Fibroblast of peridontal ligament (primary cell): ENCODE results near the gene BCAS1.
A peak's percentile ranks its signal among the peaks of the same experiment; 100 is the strongest.

Experiments used
- DNase-seq: peaks from one replicate; pipeline ENCODE4 v3.0.0-alpha.2; 2010; ENCODE audit errors: extremely low read depth

BCAS1 gene

DNA sequence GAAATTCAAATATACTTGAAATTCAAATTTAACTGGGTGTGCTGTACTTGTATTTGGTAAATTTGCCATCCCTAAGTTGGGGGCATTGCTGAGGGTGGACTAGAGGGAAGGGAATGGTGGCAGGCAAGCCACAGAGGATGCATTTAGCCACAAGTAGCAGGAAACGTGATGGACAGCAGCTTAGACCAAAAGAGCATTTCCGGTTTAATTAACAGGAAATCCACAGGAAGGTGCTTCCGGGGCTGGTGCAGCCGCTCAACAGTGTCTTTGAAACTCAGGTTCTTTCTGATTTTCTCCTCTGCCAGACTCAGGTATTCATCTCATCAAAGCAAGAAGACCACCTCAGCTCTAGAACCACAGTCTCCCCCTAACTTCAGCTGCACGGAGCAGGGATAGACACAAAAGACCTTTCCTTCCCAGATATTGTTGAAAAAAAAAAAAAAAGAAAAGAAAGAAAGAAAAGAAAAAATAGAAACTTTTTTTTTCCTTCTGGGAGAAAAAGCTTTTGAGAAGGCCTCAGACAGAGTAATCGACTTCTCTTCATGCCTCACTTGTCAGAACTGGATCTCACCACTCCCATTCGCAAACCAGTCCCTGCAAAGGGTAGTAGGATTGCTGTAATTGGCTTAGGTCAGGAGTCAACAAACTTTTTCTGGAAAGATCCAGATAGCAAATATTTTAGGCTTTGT lies 8.0 kb upstream of the BCAS1 start:
- DNase-seq = no peak

DNA sequence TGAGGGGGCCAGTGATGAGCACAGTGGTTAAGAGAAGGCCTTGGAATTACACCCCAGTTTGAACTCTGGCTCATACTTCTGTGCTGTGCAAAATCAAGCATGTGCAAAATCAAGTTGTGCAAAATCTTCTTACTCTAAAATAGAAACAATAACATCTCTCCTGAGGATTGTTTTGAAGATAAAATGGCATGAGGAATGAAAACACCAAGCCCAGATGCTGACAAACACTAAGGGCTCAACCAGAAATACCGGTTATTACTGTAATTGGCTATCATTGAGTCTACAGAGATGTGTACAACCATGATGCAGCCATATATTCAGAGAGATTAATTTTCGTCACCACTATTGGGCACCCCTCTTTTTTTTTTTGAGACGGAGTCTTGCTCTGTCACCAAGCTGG lies 5.9 kb upstream of the BCAS1 start:
- no peak for DNase-seq

DNA sequence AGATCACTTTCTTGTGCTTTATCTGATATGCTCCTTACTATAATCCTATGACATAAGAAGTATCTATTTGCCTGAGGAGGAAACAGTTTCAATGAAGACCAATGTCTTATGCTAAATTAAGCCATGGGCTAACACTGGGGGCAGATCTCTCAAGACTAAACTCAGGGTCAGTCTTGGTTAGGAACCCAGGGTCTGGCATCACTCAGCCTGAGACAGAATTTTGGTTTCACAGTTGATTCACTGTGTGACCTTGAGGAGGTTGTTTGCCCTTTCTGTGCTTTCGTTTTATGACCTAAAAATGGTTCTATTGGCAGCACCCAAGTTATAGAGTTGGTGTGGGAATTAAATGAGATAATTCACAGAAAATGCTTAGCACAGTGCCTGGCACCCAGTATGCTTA lies 4.9 kb upstream of the BCAS1 start:
- no peak for DNase-seq

DNA sequence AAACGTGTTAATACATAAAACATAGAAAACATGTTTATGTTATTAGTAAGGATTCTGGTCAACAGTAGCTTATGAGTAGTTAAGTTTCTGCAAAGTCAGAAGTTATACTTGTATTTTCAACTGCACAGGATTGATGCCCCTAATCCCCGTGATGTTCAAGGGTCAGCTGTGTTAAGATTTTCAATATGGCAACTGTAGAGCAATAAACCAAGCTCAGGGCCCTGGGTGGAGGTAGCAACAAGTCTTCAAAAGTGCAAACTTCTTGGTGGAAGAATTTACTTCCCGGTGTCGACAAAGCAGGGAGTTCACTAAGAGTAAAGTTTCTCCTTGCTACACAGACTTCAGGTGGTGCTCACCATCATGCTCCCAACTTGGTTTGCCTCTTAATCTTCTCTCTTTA lies 4.1 kb upstream of the BCAS1 start:
- DNase-seq = no peak

DNA sequence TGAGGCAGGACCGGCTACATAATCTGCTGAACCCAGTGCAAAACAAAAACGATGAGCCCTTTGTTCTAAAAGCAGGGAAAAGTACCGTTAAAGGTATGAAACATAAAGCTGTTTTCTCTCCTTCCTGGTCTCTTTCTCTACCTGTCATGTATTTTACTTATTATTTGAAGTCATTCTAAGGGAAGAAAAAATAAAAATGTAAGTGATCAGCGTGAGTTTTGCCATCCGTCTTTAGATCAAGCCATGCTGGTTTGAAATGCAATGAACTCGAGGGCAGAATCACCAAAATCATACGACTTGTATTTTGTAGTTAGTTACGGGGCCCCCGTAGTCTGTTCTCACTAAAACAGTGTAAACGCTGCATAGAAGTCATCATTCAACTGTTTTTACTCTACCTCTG lies 2.9 kb upstream of the BCAS1 start:
- DNase-seq = no peak

DNA sequence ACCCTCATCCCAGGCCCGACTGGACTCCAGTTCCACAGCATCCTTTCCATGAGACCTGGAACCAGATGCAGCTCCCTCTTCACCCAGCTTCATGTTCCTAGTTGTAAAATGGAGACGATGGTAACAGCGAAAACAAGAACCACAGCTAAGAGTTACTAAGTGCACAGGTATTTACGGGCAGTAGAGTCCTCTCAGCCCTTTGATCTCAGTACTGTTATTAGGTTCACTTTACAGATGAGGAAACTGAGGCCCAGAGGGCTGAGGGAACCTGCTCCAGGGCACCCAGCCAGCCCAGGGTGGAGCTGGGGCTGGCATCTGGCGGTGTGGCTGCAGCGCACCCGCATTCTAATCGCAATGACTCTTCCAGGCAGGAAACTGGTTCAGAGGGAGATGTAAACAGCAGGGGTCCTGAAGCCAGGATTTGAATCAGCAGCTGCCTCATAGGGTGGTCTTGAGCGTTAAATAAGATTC lies 858 bp downstream of the BCAS1 start:
- DNase-seq = no peak

DNA sequence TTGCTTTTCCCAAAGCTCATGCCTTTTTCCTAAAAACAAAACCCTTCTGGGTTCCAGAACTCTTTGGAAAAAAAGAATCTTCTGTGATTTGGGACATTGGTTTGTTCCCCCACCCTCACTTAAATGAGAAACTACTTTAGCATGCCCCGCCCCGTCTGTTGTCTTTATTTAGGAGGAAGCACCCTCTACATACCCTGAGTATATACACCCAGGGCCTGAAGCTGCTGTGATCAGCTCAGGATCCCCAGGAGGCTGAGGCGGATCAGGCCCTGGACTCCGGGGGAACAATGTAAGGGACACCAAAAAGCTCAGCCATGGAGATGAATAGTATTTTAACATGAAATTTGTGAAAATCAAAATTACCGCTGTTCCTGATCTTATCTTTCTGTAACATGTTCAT lies 1.4 kb downstream of the BCAS1 start:
- DNase-seq = no peak

DNA sequence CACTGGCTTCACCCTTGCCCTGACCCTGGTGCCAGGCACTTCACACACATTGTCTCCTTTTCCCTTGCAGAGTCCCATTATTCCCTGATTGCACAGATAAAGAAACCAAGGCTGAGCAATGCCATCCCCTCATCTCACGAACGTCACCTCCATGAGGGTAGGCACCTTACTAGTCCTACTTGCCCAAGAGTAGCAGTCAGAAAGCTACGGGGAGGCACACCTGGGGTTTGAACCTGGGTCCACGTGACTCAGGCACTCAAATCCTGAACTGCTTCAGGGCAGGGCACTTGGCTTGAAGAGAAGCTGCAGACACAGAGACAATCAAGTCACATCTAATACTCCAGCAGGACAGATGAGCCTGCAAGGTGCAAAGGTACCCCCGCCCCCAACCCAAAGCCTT lies 1.9 kb downstream of the BCAS1 start:
- DNase-seq = no peak

DNA sequence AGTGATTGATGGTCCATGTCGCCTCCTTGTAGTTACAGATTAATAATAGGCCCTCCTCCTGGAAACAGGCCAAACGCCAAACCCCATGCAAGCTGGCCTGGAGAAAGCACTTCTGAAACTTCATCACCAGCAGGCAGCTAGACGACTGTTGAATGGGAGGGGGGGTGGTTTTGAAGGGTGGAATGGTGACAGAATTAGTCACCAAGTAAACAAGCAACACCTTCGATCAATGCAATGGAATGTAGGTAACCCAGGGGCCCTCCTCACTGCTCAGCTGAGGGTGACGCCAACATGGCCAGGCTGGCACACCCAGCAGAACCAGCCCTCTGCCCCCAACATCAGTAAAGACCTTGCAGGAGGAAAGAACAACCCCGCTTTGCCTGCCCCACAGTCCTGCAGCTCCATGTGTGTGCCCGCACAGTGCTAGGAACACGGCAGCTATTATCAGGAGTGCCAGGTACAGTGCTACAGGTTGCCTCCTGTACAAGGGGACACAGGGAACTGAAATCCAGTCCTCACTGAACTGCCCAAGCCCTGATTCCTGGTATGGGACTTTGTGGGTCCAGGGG lies 2.7 kb downstream of the BCAS1 start:
- DNase-seq = no peak

DNA sequence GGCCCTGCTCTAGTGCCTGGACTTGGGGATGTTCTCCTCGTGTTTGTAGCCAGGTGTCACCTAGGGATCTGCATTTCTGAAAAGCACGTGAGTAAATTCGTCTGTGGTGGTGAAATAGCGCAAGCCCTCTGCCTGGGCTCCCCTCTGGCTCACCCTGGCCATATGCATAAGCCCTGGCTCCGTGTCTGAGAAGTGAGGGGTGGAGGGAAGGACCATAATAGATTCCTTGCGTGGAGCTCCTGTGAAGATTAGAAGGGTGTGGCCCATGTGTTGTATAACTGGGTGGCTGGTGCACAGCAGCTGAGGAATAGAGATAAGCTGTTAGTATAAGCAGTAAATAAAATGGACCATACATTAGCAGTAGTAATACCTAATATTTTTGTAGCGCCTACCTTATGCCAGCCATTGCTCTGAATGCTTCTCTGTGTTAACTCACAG lies 4.8 kb downstream of the BCAS1 start:
- no peak for DNase-seq

DNA sequence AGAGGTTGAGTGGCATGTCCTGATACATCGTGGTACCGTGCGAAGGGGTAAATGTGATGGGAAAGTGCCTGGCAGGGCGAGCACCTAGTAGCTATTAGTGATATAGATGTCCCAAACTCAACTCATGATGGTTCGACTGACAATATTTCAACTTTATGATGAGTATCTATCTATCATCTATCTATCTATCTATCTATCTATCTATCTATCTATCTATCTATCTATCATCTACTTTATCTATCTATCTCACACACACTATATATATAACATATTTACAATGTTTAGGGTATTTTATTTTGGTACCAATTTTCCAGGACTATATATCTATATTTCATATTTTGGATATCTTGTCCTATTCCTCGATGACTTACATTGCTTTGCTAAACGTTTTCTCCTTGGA lies 5.5 kb downstream of the BCAS1 start:
- no peak for DNase-seq

DNA sequence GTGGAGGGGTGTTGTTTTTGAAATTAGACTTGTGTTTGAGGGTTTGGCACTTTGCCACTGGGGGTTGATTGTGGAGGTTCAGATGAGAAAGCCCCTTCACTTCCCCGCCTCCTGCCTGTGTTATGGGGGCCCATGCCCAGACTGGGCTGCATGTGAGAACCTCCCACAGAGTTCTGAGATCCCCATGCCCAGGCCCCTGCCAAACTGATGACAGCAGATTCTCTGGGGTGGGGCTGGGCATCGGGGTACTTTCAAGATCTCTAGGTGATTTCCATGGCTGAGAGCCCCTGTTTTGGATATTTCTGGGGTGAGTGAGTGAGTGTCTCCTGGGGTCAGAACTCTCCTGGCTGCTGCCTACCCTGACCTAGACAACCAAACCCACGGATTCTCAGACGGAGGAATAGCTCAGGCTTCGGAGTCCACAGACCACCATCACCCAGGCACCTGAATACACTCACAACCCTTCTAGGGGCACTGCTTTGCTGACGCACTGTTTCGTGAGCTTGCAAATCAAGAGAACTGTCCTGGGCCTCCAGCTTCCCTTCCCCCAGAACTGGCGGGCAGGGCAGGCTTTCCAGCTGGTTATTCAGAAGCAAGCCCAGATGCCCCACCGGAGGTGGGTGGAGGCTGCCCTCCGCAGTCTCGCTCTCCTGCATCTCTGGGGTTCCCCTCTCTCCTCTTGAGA lies 6.3 kb downstream of the BCAS1 start:
- DNase-seq = no peak

DNA sequence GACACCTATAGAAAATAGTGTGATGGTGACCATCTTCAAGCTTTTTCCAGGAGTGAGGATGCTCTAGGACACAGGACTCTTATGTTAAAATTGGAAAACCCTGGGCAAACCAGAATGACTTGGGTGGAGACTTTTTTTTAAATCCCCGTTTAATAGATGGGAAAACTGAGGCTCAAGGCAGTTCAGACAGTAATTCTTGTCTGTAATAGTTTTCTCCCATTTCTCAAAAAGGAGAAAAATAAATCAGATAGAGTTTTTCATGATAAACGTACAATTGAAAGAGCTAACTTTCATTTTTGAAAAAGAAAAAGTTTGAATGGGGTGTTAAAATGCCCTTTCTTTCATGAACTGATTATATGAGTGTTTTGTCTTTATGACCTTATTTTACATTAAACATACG lies 6.8 kb downstream of the BCAS1 start:
- DNase-seq = no peak

DNA sequence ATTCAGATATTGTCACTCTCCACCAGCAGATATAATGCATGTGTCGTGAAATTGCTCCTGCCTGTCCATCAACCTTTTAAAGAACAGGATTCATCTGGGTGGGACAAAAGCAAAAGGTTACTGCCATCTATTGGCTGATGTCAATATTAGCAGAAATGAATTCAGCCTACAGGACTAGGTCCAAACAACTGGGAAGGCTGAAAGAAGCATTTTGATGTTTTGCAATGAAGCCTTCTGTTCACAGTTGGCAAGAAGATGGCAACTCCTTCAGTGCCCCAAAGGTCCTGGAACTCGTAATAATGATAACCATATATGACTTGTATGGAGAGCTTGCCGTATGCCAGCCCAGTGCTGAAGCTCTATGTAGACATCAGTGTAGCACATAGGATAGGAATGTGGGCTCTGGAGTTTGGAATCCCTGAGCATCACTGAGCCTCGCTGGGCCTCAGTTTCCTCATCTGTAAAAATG lies 7.5 kb downstream of the BCAS1 start:
- peak; percentile 82 for DNase-seq

DNA sequence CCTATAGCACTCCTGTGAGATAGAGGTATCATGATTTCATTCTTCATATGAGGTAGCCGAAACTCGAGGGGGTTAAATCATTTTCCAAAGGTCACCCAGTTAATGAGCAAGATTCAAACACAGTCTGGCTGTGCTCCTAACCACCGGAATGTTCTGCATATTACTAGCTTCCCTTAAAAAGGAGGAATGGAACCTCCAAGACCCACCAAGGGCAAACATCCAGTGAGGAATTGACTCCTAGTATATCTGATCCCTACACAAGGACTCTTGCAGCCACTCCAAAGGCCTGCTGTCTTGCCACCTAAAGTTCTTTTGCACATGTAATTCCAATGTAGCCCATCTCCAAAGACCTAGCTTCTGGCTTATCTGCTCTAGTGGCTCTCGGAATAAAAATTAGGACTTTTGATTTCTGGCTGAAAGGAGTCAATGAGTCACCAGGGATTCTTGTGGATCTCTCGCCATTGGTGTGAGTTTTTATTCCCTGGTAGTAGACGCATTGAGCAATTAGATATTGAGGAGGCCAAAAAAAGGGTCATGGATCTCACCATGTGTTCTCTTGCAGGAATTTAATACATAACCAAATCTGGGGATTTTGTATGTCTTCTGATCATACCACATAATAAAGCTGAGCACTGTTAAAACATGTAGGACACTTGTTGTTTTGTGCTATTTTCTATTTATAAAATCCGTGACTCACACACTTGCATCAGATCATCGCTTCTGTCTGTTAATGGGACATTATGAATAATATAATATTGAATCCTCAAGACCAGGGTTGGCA lies 9.1 kb downstream of the BCAS1 start:
- peak; percentile 31 for DNase-seq

DNA sequence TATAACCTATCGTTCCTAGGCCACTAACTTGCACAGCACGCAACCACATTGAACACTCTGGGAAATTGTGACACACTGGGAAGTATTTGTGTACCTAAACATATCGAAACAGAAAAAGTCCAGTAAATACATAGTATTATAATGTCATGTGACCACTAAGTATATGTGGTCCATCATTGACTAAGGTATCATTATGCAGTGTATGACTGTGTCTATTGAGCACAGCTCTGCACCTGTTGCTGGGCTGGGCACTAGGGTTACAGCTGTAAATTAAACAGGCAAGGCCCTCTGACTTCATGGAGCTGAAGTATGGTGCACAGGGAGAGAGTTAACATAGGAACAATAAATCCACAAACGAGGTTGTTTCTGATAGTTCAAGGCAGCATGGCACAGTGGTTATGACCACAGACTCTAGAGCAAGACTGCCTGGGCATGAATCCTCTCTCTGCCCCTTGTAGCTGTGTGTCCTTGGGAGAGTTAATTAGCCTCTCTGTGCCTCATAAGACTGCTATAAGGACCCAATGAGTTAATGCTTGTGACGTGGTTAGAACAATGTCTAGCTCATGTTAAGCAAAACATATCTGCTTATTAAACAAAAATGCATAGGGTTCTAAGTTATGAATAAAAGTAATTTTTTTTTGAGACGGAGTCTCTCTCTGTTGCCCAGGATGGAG lies 10.6 kb downstream of the BCAS1 start:
- no peak for DNase-seq

DNA sequence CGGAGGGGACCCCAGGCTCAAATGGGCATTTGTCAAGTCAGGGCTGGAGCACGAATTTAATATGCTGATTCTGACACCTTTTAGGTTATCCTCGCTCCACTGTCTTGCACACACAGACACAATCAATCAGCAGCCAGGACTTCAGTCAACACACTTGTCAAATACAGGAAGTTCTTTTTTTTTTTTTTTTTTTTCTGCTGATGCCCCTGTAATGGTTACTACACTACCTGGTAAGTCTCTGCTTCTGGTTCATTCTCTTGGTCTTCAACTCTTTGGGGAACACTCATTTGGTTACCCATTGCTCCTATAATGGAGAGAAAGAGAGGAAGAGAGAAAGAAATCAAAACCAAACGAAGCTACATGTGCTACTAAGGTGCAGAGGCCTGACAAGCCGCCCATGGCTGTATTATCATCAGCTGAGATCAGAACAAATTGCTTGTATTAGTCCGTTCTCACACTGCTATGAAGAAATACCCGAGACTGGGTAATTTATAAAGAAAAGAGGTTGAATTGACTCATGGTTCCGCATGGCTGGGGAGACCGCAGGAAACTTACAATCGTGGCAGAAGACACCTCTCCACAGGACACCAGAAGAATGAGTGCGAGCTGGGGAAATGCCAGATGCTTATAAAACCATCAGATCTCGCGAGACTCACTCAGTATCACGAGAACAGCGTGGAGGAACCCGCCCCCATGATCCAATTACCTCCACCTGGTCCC lies 11.8 kb downstream of the BCAS1 start:
- DNase-seq = no peak

DNA sequence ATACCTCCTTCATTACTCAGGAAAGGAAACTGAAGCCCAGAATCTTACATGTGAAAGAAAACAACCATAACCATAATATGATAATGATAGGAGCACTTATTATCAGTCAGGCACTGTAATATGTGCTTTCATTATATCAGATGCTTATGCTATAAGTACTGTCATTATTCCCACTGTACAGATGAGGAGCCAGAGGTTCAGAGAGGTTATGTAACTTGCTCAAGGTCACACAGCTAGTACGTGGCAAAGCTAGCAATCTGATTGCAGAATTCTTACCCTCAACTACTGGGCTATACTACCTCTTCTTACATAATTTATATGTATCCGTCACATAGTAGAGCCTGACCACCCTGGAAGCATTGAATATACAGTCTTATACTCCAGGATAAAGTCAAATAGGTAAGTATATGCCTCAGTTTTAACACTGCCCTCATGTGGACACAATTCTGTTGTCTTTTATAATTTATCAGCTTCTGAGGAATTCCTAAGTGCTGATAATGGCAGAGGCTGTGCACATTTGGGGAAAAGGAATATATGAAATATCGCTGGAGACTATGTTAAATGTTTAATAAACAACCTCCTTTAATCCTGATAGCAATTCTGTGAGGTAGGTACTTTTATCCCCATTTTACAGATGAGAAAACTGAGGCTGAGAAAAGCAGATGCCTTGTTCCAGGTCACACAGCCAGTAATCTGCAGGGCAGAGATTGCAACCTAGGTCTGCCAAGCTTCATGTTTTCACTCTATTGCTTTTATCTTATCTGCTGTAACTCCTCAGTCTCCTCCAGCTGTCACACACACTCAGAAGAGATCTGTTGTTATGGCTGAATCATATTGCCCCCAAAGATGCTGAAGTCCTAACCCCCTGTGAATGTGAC lies 13.4 kb downstream of the BCAS1 start:
- peak; percentile 8 for DNase-seq

DNA sequence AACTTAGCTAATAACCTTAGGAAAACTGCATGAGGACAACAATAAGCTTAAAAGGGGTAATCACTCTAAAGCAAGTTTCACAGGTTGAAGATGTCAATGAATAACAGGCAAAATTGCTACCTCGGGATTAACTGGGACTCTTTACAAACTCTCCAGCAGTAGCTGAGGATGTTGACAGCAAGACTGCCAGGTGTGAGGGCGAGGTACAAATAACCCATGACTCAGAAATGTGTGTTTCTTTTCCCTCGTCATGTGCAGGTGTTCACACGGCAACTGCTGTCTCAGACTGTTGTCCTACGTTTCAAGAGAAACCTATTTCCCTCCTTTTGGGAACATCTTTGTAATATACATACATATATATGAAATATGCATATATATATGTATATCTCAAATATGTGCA lies 15.9 kb downstream of the BCAS1 start:
- DNase-seq = no peak

DNA sequence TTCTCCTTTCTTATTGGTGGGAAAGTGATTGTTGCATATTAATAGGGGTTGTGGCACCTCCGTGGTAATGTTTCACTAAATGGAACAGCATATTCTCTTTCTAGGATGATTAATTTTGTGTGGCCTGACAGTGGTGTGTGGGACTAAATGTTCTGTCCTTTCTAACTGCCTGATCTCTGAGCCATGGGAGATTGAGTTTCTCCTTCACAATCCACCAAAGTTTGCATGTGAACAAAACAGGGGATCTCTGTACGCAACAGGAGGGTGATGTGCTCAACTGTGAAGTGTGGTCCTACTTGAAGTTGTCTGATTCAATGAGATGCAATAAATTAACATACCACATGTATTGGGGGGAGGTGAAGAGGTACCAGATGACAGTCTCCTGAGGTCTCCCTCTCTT lies 19.3 kb downstream of the BCAS1 start:
- no peak for DNase-seq
